ENCODE measurements around the gene SCARB1.

DNA sequence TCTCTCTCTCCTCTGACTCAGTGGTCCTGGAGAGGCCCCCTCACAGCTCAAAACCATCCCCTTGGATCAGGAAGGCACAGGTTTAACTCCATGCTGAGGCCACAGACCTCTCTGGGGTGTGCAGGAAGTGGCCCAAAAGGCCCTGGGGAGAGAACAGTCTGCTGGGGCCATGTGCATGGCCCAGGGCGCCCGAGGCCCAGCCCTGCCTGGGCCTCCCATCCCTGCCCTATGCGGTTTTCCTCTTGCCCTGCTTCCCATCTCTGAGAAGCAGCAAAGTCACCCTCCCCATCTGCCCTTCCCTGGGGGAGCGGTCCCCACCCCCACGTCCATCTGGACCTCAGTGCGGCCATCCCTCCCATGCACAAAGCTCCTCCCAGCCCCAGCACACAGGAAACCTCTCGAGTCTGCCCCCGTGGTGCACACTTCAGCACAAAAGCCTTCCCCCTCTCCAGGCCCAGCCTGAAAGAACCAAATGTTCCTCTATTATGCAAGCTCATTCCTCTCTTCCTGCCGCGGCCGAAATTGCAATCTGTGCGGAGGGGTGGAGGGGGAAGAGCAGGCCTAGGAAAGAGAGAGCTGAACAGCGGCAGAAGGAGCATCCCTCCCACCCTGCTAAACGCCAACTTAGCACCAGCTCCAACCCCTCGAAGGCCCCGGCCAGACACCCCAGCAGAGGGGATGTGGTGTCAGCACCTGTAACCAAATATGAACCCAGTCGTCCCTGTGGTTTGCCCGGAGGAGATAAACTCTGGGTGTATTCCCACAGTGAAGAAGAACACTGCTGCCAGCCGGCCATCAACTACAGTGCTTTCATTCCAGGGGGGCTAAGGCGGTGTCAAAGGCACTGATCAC, 108.5 kb downstream of the SCARB1 start:
- no peak for TF ChIP-seq SIN3A (IDR thresholded peaks at IDR 0.05; ENCODE audit: borderline replicate concordance, insufficient read depth, low read depth, low read length)
- TF ChIP-seq, protein P1, sequence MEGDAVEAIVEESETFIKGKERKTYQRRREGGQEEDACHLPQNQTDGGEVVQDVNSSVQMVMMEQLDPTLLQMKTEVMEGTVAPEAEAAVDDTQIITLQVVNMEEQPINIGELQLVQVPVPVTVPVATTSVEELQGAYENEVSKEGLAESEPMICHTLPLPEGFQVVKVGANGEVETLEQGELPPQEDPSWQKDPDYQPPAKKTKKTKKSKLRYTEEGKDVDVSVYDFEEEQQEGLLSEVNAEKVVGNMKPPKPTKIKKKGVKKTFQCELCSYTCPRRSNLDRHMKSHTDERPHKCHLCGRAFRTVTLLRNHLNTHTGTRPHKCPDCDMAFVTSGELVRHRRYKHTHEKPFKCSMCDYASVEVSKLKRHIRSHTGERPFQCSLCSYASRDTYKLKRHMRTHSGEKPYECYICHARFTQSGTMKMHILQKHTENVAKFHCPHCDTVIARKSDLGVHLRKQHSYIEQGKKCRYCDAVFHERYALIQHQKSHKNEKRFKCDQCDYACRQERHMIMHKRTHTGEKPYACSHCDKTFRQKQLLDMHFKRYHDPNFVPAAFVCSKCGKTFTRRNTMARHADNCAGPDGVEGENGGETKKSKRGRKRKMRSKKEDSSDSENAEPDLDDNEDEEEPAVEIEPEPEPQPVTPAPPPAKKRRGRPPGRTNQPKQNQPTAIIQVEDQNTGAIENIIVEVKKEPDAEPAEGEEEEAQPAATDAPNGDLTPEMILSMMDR (IDR thresholded peaks at IDR 0.05) = no peak

Measured in Panc1 (cell line).